AG04449 (cell line): ENCODE results near the gene NMRK2.
A peak's percentile ranks its signal among the peaks of the same experiment; 100 is the strongest.

Experiments
- CTCF ChIA-PET: fragments of 350-600 bp; formaldehyde crosslinking; extraction: SDS; loops from one replicate; lab custom pipeline; 2021; ENCODE audit warnings: antibody characterized with exemption; lab: Yijun Ruan, JAX
- POLR2A ChIA-PET: fragments of 400-600, 350-600 bp; formaldehyde crosslinking; extraction: SDS; loops from one replicate; lab custom pipeline; 2020; ENCODE audit warnings: antibody characterized with exemption, inconsistent platforms; lab: Yijun Ruan, JAX
- DNase-seq: peaks from one replicate; pipeline ENCODE4 v3.0.0-alpha.2; 2010; ENCODE audit warnings: low read depth, low spot score
- H3K4me3 ChIP-seq: 2 replicates; pipeline ENCODE4 v1.5.1; 2011; ENCODE audit warnings: low read depth, mild to moderate bottlenecking, control low read depth, low read length
- CTCF ChIP-seq: IDR thresholded peaks from one replicate; pipeline ENCODE4 v1.5.1; 2011; ENCODE audit warnings: mild to moderate bottlenecking, moderate library complexity, low read length, control low read depth, inconsistent platforms; ENCODE audit not compliant: insufficient read depth; ENCODE audit errors: missing control alignments

The NMRK2 gene

GRCh38 chr19:3969435-3970312 lies 36.8 kb downstream of the NMRK2 start:
- POLR2A ChIA-PET, result interaction anchor here (0.5 to 6.1 kb wide), 11 partner anchors 10 to 241 kb away, joined by 3 to 266 read pairs (median 5); partner anchors contain the start of genes APBA3, EEF2 and MRPL54
- H3K4me3 ChIP-seq, result peak overlapping the region; percentile 97
- peak; percentile 52 for DNase-seq
- CTCF ChIA-PET, result interaction anchor here (1.1 to 5.5 kb wide), 5 partner anchors 11 to 282 kb away, joined by 3 to 37 read pairs (median 10); partner anchors contain the start of gene EEF2
- TF ChIP-seq CTCF, result peak; percentile 27

GRCh38 chr19:3970313-3970807 lies 37.5 kb downstream of the NMRK2 start:
- ChIA-PET CTCF (interaction anchor here (1.3 to 5.5 kb wide), 4 partner anchors 10 to 18 kb away, joined by 3 to 37 read pairs (median 20); partner anchors contain the start of gene EEF2), POLR2A (interaction anchor here (0.7 to 6.1 kb wide), 5 partner anchors 8 to 349 kb away, joined by 3 to 266 read pairs (median 9); partner anchors contain the start of genes APBA3, EEF2 and MRPL54)
- peak overlapping the region; percentile 97 for H3K4me3 ChIP-seq
- no peak for TF ChIP-seq CTCF
- no peak for DNase-seq

- POLR2A ChIA-PET, result interaction anchor here (0.6 to 6.1 kb wide), 6 partner anchors 8 to 349 kb away, joined by 3 to 266 read pairs (median 4); partner anchors contain the start of gene EEF2
- DNase-seq, result peak; percentile 85
- peak within 1 kb of the TSS; percentile 97 for H3K4me3 ChIP-seq
- no peak for TF ChIP-seq CTCF
- CTCF ChIA-PET, result interaction anchor here (1.3 to 5.5 kb wide), 3 partner anchors 9 to 17 kb away, joined by 3 to 37 read pairs (median 12); partner anchors contain the start of gene EEF2
Measured at GRCh38 chr19:3970808-3971598, 38.1 kb downstream of the NMRK2 start, which contains the start of gene DAPK3. DAPK3 (minus strand) TSS chr19:3971099; CDS start chr19:3969735, 1,364 bp downstream.

GRCh38 chr19:3975144-3975543 lies 42.3 kb downstream of the NMRK2 start:
- H3K4me3 ChIP-seq, result no peak overlapping the region
- no peak for TF ChIP-seq CTCF
- POLR2A ChIA-PET, result interaction anchor here (2.8 kb wide), 1 partner anchor 9 kb away, joined by 25 read pairs; the partner anchor contains the start of gene EEF2
- DNase-seq, result no peak
- CTCF ChIA-PET, result interaction anchor here (1.2 kb wide), 2 partner anchors 9 to 13 kb away, joined by 3 to 5 read pairs; no protein-coding TSS in a partner anchor

- no peak for TF ChIP-seq CTCF
- no peak for DNase-seq
- ChIA-PET POLR2A (interaction anchor here (0.6 to 2.8 kb wide), 2 partner anchors 9 to 121 kb away, joined by 3 to 25 read pairs; partner anchors contain the start of gene EEF2), CTCF (interaction anchor here (1.2 kb wide), 2 partner anchors 8 to 12 kb away, joined by 3 to 5 read pairs; no protein-coding TSS in a partner anchor)
- H3K4me3 ChIP-seq, result no peak overlapping the region
Measured at GRCh38 chr19:3975637-3976087, 42.8 kb downstream of the NMRK2 start.
